Measurements from ENCODE around the gene THAP2.
"Not testable (repeated sequence)": the region's sequence is repeated elsewhere in the genome, so short reads cannot be mapped to it uniquely, and the experiment has no call there.

The THAP2 gene

DNA sequence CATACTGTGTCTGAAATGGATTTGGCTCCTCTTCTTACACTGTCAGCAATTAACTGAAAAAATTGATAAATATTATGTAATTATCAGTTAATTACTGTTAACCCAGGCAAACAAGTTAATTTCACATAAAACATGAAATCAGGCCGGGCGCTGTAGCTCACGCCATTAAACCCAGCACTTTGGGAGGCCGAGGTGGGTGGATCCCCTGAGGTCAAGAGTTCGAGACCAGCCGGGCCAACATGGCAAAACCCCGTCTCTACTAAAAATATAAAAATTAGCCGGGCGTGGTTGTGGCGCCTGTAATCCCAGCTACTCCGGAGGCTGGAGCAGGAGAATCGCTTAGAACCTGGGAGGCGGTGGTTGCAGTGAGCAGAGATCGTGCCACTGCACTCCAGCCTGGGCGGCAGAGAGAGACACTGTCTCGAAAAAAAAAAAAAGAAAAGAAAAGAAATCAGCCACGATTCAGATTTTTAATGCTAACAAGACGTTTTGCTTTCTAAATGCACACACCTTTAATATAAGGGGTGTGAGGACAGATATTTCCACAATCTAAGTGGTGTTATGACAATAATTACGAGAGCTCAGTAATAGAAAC, 21.3 kb downstream of the THAP2 start:
- Histone ChIP-seq H3K9me3 (no peaks in the 10 kb centered on the region), H3K4me3 (ENCODE audit: low read depth in 1 of 2, low read length in 1 of 2) (peak overlapping the region; percentile 80 to 88), H3K36me3 (no peaks in the 10 kb centered on the region), H3K4me1 (ENCODE audit: control insufficient read depth in 1 of 2, insufficient read depth in 1 of 2, low read depth in 1 of 2, low read length in 1 of 2) (peaks cover 12 to 13% of the 10 kb centered on the region in 2 experiments), H3K27me3 (no peaks in the 10 kb centered on the region), H3K27ac (peak overlapping the region; percentile 80)
- TF ChIP-seq, protein P1, sequence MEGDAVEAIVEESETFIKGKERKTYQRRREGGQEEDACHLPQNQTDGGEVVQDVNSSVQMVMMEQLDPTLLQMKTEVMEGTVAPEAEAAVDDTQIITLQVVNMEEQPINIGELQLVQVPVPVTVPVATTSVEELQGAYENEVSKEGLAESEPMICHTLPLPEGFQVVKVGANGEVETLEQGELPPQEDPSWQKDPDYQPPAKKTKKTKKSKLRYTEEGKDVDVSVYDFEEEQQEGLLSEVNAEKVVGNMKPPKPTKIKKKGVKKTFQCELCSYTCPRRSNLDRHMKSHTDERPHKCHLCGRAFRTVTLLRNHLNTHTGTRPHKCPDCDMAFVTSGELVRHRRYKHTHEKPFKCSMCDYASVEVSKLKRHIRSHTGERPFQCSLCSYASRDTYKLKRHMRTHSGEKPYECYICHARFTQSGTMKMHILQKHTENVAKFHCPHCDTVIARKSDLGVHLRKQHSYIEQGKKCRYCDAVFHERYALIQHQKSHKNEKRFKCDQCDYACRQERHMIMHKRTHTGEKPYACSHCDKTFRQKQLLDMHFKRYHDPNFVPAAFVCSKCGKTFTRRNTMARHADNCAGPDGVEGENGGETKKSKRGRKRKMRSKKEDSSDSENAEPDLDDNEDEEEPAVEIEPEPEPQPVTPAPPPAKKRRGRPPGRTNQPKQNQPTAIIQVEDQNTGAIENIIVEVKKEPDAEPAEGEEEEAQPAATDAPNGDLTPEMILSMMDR (IDR thresholded peaks at IDR 0.05) = no peak

DNA sequence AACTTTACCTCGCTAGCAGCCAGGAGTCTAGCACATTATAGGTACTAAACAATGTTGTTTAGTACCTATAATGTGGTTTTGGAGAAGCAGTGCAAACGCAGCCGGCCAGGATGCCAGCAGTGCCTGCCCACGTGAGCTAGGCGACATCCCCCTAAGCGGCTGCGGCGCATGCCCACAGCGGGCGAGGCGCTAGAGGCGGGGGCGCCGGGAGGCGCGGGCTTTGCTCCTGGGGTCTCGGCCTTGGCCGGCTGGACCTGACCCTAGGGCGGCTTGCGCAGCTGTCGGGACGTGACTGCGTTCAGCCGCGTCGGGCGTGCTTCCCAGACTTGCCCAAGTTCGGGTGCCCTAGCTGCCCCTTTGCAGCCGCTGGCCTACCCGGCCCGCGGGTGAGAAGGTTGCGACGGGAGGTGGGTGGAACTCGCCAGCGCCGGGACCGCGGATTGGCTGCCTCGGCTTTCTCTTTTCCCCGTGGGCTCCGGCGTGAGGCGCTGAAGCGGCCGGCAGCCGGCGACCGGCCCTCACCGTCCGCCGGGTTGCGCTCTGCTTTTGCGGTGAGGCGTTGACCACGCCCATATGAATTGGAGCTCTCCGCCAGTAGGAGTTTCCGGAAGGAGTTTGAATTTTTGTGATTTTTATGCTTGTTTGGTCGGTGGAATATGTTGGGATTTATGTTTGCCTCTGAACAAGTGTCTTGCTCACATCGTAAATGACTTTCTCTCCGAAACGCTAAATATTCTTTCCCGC, 22.0 kb downstream of the THAP2 start, which contains the start of gene TMEM19:
TMEM19 (plus strand) TSS at position 169 of the 744 bp plus-strand sequence. CDS start 599 bp downstream, outside the sequence.
- H3K4me3 ChIP-seq (ENCODE audit: low read depth in 1 of 2, low read length in 1 of 2) = peak within 1 kb of the TSS; percentile 80 to 88
- no peaks in the 10 kb centered on the region for H3K27me3 ChIP-seq
- peak within 1 kb of the TSS; percentile 80 for H3K27ac ChIP-seq
- TF ChIP-seq, protein P1 (IDR thresholded peaks at IDR 0.05) = peak; percentile 66
- H3K36me3 ChIP-seq = no peaks in the 10 kb centered on the region
- H3K4me1 ChIP-seq (ENCODE audit: control insufficient read depth in 1 of 2, insufficient read depth in 1 of 2, low read depth in 1 of 2, low read length in 1 of 2) = peaks cover 12 to 13% of the 10 kb centered on the region in 2 experiments
- H3K9me3 ChIP-seq = no peaks in the 10 kb centered on the region

DNA sequence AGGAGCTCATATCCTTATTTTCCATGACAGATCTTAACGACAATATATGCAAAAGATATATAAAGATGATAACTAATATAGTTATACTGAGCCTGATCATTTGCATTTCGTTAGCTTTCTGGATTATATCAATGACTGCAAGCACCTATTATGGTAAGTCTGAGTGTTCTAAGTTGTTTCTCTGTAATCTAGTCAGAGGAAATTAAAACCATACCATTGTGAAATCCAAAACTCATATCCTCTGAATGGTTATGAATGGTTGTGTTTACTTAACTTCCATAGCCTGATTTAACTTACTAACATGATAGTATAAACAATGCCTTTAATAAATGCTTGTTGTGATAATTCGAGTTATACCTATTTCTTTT, 22.5 kb downstream of the THAP2 start:
- peak overlapping the region; percentile 80 to 88 for H3K4me3 ChIP-seq (ENCODE audit: low read depth in 1 of 2, low read length in 1 of 2)
- H3K27me3 ChIP-seq = no peaks in the 10 kb centered on the region
- H3K36me3 ChIP-seq = no peaks in the 10 kb centered on the region
- no peaks in the 10 kb centered on the region for H3K9me3 ChIP-seq
- peaks cover 12 to 13% of the 10 kb centered on the region in 2 experiments for H3K4me1 ChIP-seq (ENCODE audit: control insufficient read depth in 1 of 2, insufficient read depth in 1 of 2, low read depth in 1 of 2, low read length in 1 of 2)
- peak overlapping the region; percentile 80 for H3K27ac ChIP-seq
- TF ChIP-seq, protein P1 (IDR thresholded peaks at IDR 0.05) = no peak

DNA sequence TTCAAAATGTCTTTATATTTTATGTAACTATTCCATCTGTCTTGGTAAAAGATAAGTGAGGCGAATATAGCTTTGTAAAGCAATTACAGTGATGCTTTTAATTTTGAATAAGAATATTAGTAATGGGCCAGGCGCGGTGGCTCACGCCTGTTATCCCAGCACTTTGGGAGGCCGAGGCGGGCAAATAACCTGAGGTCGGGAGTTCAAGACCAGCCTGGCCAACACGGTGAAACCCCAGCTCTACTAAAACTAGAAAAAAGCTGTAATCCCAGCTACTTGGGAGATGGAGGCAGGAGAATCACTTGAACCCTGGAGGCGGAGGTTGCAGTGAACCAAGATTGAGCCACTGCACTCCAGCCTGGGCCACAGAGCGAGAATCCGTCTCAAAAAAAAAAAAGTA, 23.1 kb downstream of the THAP2 start:
- H3K36me3 ChIP-seq, H3K27ac ChIP-seq, H3K9me3 ChIP-seq, H3K27me3 ChIP-seq: not testable (repeated sequence)
- H3K4me1 ChIP-seq (ENCODE audit: control insufficient read depth in 1 of 2, insufficient read depth in 1 of 2, low read depth in 1 of 2, low read length in 1 of 2) = peaks cover 12 to 13% of the 10 kb centered on the region in 2 experiments
- peak overlapping the region in 1 of 2 experiments; percentile 80 for H3K4me3 ChIP-seq (ENCODE audit: low read depth in 1 of 2, low read length in 1 of 2)

DNA sequence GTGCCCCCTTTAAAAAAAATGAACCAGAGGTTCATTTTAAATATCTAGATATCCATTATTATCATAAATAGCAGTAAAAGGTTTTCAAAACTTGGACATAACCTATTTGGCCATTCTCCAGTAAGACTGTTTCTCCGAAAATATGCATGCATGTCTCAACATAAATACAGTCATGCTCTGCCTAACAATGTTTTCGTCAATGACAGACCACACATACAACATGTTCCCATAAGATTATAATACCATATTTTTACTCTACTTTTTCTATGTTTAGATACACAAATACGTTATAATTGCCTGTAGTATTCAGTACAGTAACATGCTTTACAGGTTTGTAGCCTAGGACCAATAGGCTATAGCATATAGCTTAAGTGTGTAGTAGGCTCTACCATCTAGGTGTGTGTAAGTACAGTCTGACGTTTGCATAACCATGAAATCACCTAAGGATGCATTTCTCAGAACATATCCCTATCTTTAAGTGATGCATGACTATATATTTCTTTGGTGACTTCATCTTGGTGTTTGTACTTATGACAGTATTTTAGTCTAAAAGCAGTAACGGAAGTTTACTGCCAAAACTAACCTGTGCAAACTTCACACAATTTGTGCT, 25.0 kb downstream of the THAP2 start:
- Histone ChIP-seq H3K36me3 (no peaks in the 10 kb centered on the region), H3K9me3 (no peaks in the 10 kb centered on the region), H3K4me1 (ENCODE audit: control insufficient read depth in 1 of 2, insufficient read depth in 1 of 2, low read depth in 1 of 2, low read length in 1 of 2) (peaks cover 12 to 13% of the 10 kb centered on the region in 2 experiments), H3K27ac (no peak overlapping the region), H3K27me3 (no peaks in the 10 kb centered on the region), H3K4me3 (ENCODE audit: low read depth in 1 of 2, low read length in 1 of 2) (no peak overlapping the region)
- TF ChIP-seq, protein P1 (IDR thresholded peaks at IDR 0.05) = no peak
